Renal pelvis (tissue), 12 donors: ENCODE results near the gene ZC3H12D. TPM values are rescaled to one million over a fixed set of nuclear protein-coding genes. Genes with fewer than 3 reads are reported as not detected.
"Not testable (repeated sequence)": the region's sequence is repeated elsewhere in the genome, so short reads cannot be mapped to it uniquely, and the experiment has no call there.

Experiments used
- DNase-seq: peaks from one replicate; pipeline ENCODE4 v3.0.0-alpha.2; 2013
- long read RNA-seq, 16 experiments: transcript quantifications; one replicate each; lab custom pipeline, GENCODE V29; 2026
- polyA plus RNA-seq, 3 donors: library from polyadenylated mRNA; unstranded; fragments of 120-200 nt; gene quantifications; one replicate each; pipeline ENCODE4 v1.2.1, GENCODE V29; 2013; ENCODE audit not compliant: insufficient read length in 3 of 3

The ZC3H12D gene
- polyA plus RNA-seq: under 1 TPM; 0.27 to 0.65 (median 0.29) TPM
- long read RNA-seq, donor 1: 0 reads
- long read RNA-seq, donor 2: 0 reads
- long read RNA-seq, donor 3: 0 reads
- long read RNA-seq, donor 4: 0 reads
- long read RNA-seq, donor 5: 0 reads
- long read RNA-seq, donor 6: 0 reads
- long read RNA-seq, donor 7: 0 reads
- long read RNA-seq, donor 8: 0 reads
- long read RNA-seq, donor 9: 0 reads
- long read RNA-seq, donor 10: 0 reads
- long read RNA-seq, donor 11: 0 reads
- long read RNA-seq, donor 12: 0 reads
- long read RNA-seq, donor 13: 0 reads
- long read RNA-seq, donor 14: 0 reads
- long read RNA-seq, donor 15: 0 reads
- long read RNA-seq, donor 16: 0 reads

DNA sequence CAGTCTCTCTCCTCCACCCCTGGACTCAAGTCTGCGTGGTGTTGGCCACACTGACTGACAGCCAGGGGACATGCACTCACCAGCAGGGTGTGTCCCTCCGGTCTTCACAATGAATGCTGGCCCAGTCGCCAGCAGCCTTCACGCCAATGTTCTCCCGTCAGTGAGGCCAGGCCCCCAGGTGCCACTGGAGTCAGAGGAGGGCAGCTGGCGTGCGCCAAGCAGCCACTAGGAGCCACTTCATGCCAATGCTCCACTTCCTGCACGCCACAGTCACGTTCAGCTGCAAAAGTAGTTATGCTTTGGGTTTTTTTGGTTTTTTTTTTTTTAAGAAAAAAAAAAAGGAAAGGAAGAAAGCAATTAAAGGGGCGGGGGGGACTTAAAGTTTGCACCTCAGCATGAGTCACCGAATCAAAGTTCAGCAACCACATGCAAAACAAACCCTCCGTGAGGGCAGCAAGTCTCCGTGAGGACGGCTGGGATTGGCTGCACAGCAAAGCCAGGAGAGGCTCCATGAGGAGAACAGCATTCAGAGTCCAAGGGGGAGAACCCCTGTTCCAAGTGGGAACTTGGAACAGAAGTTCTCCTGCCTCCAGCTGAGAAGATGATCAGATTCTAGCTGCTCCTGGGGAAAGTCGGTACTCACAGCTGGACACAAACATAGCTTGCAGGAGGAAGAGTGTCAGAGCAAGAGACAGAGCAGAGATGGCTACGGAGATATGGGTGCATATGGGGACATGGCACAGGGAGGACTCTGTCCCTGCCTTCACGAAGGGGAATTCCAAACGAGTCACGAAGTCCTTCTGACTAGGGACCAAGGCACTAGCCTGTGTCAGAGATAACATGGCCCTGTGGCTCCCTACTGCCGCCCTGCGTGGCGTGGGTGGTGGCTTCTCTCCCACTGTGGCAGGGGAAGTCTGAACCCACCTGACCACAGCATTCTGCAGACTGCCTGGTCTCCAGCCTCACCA is at the start of gene ZC3H12D:
TSS of gene ZC3H12D (minus strand) at position 282 of the 968 bp plus-strand sequence. CDS start 10,471 bp downstream, outside the sequence.
- DNase-seq: no peak

DNA sequence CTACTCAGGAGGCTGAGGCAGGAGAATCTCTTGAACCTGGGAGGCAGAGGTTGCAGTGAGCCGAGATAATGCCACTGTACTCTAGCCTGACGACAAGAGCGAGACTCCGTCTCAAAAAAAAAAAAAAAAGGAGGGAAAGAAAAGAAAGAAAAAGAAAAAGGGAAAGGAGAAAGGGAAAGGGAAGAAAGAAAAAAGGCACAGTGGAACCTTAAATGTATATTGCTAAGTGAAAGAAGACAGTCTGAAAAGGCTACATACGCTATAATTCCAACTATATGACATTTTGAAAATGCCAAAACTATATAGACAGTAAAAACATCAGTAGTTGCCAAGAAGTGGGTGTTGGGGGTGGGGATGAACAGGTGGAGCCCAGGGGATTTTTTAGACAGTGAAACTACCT is 44.8 kb upstream of the ZC3H12D start:
- no peak for DNase-seq

DNA sequence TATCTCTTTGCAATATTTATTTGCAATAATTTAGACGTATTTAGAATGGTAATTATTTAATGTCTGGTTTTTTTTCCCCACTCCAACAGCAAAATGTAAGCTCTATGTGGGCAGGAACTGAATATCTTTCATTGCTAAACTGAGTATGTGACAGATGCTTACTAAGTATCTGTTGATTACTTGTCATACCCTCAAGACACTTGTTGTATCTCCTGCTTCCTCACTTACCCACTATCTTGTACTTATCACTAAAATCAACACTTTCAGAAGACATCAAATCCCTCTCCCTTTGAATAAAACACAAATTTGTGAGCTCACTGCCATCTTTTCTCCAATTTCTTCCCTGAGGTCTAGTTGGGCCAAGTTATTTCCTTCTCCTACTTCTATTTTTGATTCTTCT is 30.7 kb upstream of the ZC3H12D start:
- DNase-seq: no peak

DNA sequence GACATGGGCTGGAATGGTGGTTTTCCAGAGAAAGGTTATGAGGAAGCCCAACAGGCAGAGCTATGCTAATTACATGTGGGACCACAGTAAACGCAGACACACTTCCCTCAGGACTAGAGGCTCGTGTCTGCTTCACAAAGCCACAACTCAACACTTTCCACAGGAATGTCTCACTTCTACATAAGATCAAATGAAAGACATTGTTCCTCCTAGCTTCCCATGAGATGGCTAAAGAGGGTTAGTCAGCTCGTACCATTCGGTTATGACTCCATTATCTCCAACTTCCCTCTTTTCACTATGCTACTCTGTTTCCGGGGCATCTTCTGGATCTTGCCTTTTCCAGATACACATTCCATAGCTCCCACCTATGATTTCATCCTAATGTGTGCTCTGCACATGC is 29.1 kb upstream of the ZC3H12D start:
- no peak for DNase-seq

DNA sequence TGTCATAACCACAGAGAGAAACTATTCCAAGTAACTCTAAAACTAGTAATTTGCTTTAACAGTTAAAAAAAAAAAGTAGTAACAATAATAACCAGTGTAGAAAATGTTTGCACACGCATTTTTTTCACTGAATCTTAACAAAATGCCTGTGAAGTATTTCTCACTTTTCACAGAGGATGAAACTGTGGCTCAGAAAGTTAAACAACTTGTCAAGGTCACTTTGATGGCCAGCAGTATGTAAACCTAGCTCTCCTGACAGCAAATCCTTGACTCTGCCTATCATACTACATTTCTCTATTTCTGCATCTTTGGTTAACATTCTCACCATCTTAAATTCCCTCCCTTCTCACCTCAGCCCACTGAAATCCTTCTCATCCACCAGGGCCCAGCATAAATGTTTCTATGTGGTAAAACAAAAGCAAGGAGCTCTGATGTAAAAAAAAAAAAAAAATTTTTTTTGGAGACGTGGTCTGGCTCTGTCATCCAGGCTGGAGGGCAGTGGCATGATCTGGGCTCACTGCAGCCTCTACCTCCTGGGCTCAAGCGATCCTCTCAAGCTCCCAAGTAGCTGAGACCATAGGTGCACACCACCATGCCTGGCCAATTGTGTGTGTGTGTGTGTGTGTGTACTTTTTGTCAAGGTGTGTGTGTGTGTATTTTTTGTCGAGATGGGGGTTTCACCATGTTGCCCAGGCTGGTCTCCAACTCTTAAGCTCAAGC is 26.1 kb upstream of the ZC3H12D start:
- no peak for DNase-seq

DNA sequence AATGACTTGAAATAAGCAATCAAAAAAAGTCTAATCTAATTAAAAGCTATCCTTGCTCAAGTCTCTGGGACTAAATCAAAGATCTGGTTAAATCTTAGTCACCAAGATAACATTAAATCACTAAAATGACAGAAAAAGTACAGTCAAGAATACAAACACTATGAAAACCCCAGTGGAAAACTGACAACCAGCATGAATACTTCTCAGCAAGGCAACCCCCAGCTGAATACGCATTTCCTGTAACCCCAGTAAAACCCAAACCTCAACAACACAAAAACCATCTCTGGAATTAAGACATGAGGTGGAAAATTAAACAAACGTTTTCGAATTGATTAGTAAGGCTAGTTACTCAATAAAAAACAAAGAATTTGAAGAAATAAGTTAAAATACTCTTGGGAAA is 23.7 kb upstream of the ZC3H12D start:
- no peak for DNase-seq

DNA sequence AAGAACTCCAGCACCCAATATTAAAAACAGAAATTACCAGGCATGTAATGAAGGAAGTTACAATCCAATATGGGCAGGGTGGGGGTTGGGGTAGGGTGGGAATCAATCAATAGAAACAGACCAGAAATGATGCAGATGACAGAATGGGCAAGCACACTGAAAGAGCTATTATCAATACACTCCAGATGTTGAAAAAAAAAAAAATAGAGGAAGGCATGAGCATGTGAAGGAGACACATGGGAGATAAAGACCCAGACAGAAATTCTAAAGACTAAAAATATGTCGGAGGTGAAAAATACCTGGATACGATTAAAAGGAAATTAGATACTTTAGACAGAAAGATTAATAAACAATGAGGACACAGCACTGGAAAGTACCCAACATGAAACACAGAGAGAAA is 19.1 kb upstream of the ZC3H12D start:
- DNase-seq: no peak

DNA sequence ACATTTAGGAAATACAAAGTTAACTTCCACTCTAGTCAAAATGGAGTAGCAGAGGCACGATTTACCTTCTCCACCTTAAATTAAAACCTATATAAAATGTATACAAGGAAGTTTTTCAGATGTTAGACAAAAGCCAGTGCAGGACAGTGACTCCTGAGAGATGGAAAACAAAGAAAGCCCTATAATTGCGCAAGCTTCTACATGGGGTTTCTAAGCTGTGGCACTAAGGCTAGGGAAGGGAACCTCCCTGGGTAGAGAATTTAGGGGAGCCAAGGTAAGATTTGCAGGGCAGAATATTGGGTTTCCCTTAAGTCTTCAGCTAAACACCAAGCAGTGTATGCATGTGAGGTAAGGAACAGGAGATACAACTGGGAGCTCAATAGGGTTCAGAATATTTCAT is 18.5 kb upstream of the ZC3H12D start:
- DNase-seq: no peak

DNA sequence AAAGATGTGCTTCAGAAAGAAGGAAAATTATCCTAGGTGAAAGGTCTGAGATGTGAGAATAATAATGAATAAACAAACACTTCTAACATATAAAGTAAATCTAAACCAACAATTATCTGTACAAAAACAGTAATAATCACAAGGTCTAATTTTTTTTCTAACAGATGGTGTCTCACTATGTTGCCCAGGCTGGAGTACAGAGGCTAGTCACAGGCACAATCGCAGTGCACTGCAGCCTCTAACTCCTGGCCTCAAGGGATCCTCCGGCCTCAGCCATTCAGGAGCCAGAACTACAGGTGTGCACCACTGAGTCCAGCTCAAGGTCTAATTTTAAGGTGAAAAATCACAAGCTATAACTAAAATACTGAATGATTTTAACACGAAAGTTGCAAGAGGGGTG is 17.0 kb upstream of the ZC3H12D start:
- no peak for DNase-seq

DNA sequence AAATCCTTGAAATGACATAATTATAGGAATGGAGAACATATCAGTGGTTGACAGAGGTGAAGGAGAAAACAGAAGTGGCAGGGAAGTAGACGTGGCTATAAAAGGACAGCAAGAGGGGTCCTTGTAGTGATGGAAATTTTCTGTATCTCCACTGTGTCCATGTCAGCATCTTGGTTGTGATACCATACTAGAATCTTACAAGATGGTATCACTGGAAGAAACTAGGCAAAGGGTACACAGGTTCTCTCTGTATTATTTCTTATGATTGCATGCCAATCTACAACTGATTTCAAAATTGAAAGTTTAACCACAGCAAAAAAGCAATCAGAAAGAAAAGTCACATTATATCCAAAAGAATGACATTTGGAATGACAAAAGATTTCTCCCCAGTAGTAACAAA is 16.4 kb upstream of the ZC3H12D start:
- DNase-seq: no peak

DNA sequence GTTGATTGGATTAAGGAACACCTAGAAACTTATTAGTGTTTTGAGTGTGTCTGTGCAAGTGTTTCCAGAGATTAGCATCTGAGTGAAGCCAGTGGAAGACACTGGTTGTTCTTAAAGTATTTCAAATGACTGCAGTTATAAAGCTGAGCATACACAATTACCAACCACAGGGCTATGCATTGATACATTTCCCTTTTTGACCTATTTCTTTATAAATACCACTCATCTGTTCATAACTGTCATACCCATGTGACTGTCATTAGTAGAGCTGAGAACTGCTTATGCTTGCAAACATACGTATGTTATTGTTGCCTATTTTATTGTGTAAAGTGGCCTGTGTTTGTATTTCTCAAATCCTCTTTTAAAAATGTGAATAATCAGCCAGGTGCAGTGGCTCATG is 15.3 kb upstream of the ZC3H12D start:
- no peak for DNase-seq

DNA sequence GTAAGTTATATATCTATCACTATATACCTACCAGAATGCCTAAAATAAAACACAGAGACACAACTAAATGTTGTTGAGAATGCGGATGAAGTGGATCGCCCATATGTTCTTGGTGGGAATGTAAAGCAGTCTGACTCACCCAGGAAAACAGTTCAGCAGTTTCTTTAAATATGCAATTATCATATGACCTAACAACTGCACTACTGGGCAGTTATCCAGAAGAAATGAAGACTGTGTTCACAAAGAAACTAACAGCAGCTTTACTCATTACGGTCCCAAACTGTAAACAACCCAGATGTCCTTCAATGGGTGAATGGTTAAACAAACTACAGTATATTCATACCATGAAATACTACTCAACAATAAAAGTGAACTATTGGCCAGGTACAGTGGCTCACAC is 14.3 kb upstream of the ZC3H12D start:
- DNase-seq: no peak

DNA sequence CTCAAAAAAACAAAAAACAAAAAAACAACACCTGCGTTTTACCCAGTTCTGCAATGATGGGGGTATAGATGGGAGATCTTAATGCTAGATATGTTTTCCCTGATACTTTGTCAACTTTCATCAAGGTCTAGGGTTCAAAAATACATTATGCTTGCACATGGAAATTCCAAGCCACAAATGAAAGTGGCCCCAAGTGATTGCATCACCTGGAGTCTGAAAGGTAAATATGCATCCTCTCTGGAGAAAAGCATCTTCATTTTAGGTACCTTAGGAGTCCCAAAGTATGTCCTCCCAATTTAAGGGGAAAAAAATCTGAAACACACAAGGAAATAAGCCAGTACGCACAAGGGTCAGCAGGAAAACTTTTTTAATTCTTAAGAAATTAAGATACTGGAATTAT is 12.6 kb upstream of the ZC3H12D start:
- DNase-seq: no peak

DNA sequence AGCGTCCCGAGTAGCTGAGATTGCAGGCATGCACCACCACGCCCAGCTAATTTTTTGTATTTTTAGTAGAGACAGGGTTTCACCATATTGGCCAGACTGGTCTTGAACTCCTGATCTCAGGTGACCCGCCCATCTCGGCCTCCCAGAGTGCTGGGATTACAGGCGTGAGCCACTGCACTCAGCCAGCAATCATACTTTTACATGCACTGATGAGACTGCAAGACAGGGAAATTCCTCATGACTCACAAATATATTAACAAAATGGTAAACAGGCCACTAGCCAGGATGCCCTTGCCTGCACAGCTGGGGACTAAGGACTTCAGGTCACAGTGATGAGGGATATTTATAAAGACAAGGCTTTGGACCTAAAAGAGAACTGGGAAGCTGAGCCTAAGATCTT is 11.8 kb upstream of the ZC3H12D start:
- not testable (repeated sequence) for DNase-seq

DNA sequence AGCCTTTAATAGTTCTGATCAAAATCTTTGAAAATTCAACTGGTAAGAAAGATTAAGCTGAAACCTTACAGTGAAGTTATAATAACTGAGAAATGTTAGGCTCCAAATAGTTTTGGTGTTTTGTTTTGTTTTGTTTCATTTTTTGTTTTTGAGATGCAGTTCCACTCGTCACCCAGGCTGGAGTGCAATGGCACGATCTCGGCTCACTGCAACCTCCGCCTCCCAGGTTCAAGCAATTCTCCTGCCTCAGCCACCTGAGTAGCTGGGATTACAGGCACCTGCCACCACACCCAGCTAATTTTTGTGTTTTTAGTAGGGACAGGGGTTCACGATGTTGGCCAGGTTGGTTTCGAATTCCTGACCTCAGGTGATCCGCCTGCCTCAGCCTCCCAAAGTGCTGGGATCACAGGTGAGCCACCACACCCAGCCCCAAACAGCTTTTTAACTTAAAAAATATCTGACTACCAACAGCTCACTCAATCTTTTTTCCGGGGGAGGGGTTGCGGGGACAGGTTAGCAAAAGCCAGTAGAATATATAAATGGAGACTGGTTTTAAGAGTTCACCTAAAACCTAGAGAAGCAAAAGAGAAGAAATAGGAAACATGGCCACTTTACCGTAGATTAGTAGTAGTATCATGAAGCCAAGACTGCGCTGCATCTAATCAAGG is 10.7 kb upstream of the ZC3H12D start:
- DNase-seq: not testable (repeated sequence)

DNA sequence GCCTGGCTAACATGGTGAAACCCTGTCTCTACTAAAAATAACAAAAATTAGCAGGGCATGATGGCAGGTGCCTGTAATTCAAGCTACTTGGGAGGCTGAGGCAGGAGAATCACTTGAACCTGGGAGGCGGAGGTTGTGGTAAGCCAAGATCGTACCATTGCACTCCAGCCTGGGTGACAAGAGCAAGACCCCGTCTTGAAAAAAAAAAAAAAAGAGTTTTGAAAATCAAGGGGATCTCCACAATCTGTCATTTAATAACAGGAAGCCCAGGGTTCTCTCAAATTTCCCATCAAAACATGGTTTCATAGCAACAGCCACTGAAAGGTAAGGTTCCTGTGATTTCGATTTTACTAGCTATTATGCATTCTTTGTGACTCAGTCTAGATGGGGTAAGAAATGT is 10.0 kb upstream of the ZC3H12D start:
- DNase-seq: not testable (repeated sequence)

DNA sequence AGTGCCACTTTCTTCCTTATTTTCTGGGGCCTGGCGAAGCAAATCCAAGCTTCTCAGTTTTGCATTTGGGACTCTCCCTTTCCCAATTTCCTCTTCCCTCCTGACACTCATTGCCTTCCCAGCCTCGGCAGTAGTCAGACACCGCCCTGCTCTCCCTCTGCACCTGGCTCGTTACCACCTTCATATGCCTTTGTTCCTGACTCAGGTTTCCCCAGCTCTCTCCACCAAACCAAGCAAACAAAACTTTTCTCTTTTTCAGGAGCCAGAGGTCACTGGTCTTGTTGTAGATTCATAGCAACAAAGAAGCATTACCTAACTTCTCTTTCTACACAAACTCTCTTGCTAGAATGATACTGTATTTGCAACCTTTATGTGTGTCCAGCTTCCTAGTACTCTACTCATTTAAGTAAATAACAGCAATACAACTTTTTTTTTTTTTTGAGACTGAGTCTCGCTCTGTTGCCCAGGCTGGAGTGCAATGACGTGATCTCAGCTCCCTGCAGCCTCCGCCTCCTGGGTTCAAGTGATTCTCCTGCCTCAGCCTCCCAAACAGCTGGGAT is 9.0 kb upstream of the ZC3H12D start:
- no peak for DNase-seq

DNA sequence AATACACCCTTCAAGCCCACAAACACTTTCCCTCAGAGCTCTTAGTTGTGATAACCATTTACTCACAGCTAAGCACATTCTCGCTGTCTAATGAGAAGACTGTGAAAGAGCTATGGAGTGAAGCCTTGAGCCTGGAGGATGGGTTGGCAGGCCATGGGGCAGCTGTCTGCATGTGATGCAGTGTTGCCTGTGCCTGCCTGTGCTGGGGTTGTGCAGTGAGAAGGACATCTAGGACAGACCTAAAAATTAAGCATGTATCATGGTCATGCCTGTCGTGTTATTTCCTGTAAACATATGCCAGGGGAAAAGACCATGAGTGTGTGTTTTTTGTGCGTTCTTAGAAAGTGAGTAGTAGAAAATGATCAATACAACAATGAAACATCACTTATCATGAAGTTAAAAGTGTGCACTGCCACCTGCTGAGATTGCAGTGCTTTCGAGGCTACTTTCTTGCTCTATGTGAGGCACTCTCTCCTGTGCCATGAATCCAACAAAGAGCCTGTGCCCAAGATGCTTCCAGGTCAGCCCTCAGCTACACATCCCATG is 8.1 kb upstream of the ZC3H12D start:
- no peak for DNase-seq

DNA sequence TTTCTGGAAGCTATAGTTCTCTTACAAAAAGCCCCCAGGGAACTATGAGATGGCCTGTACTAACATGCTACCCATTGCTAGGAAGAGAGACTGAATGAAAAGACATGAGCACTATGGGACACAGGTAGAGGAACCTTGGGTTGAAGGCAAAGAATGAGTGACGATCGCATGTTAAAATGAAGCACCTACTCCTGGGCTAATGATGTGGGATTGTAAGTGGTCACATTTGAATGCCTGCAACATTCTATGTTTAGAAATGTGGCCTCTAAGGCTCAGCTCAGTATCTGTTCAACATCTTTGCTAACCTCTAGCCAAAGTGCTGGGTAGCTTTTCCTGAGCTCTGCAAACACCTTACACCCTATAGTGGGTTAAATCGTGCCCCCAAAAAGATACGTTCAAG is 5.2 kb upstream of the ZC3H12D start:
- no peak for DNase-seq

DNA sequence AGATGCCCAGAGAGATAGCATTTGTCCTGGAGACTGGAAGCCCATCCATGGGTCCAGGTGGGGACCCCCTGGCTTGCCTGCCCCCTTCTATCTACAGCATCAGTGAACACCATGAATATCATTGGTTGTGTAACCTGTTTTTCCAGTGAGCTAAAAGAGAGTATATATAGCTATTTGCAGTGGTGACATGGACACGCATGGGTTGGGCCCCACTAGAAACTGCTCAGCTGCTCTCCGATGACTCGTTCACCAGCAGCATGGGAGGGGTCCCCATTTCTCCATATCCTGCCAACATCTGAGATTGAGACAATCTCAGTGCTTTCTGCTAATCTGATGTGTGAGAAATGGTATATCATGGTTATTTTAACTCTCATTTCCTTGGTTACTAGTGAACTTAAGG is 4.0 kb upstream of the ZC3H12D start:
- peak; percentile 34 for DNase-seq

DNA sequence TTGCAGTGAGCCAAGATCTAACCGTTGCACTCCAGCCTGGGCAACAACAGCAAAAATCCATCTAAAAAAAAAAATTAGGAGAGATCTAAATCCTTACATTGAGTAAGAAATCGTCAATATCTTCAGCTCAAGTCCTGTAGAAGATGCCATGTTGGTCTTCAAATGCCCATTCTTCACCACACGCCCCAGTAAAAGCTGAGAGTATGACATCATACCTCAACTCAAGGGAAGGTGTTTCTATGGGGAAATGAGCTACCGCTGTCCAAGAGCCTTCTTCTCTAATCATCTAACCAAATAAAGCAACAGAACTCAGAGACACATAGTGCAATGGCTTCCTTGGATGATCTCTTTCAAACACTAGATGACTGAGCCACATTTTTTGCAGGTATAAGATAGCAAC is 2.5 kb upstream of the ZC3H12D start:
- no peak for DNase-seq
